Vagina (tissue), 2 donors: ENCODE measurements around the gene POLR3E. TPM values are rescaled to one million over a fixed set of nuclear protein-coding genes. Genes with fewer than 3 reads are reported as not detected.

Source experiments
- DNase-seq, 2 donors: peaks; one replicate each; pipeline ENCODE4 v3.0.0-alpha.2; 2017; ENCODE audit errors: extremely low spot score in 2 of 2
- H3K27ac ChIP-seq: fragments of 200-600 bp; sonication (generic); one replicate; pipeline ENCODE4 v1.5.1; 2019
- H3K27me3 ChIP-seq: fragments of 200-600 bp; sonication (generic); one replicate; pipeline ENCODE4 v1.5.1; 2019
- H3K36me3 ChIP-seq, 2 donors: fragments of 200-600 bp; sonication (generic); one replicate each; pipeline ENCODE4 v1.5.1; 2017 to 2019
- H3K4me1 ChIP-seq: fragments of 200-600 bp; sonication (generic); one replicate; pipeline ENCODE4 v1.5.1; 2019
- H3K4me3 ChIP-seq, 2 donors: fragments of 200-600 bp; sonication (generic); 1 replicate in 1 of 2; 2 replicates in 1 of 2; pipeline ENCODE4 v1.5.1; 2016 to 2019
- H3K9me3 ChIP-seq: fragments of 200-600 bp; sonication (generic); one replicate; pipeline ENCODE4 v1.5.1; 2019
- CTCF ChIP-seq, 3 experiments: fragments of 450-650 bp in 2 of 3; fragments of 200-600 bp in 1 of 3; sonication (generic) in 1 of 3; IDR thresholded peaks; one replicate each; pipeline ENCODE4 v1.5.1; 2017 to 2019; ENCODE audit warnings: antibody characterized with exemption in 3 of 3, mild to moderate bottlenecking in 2 of 3, moderate library complexity in 2 of 3
- POLR2A ChIP-seq, 2 donors: fragments of 450-650 bp; IDR thresholded peaks; one replicate each; pipeline ENCODE4 v1.6.1; 2017; ENCODE audit warnings: antibody characterized with exemption in 2 of 2, mild to moderate bottlenecking in 2 of 2, moderate library complexity in 2 of 2
- POLR2AphosphoS5 ChIP-seq, 2 donors: sonication (generic); formaldehyde crosslinking; IDR thresholded peaks; one replicate each; pipeline ENCODE4 v1.9.0; 2017; ENCODE audit warnings: antibody characterized with exemption in 2 of 2, mild to moderate bottlenecking in 2 of 2, low read depth in 1 of 2; ENCODE audit not compliant: insufficient read depth in 1 of 2
- intact Hi-C: fragments of 100-400 bp; cut with DNase I; formaldehyde crosslinking; loops from one replicate; pipeline ENCODE4 v1.15.1; 2023
- total RNA-seq: library from RNA; depleted of rRNA; stranded (reverse); fragments of >200 nt; gene quantifications from one replicate; pipeline ENCODE4 v1.2.3, GENCODE V29; 2016

Gene POLR3E
- total RNA-seq, 1 donor from 2014 or later: 38.5 TPM

GRCh38 chr16:22311520-22311919 lies 14.3 kb downstream of the POLR3E start:
- no peak overlapping the region for H3K27ac ChIP-seq
- TF ChIP-seq POLR2AphosphoS5 (IDR thresholded peaks at IDR 0.05; ENCODE audit: insufficient read depth in 1 of 2, low read depth in 1 of 2) (no peak), POLR2A (IDR thresholded peaks at IDR 0.05) (no peak), CTCF (IDR thresholded peaks at IDR 0.05) (no peak)
- H3K36me3 ChIP-seq: peaks cover 0 to 49% of the 10 kb centered on the region in 2 donors
- H3K9me3 ChIP-seq: no peaks in the 10 kb centered on the region
- intact Hi-C loops: no loop called here
- no peaks in the 10 kb centered on the region for H3K27me3 ChIP-seq
- no peaks in the 10 kb centered on the region for H3K4me1 ChIP-seq
- H3K4me3 ChIP-seq: no peak overlapping the region
- DNase-seq: no peak

GRCh38 chr16:22312897-22313781 lies 15.9 kb downstream of the POLR3E start:
- no peak for TF ChIP-seq CTCF (IDR thresholded peaks at IDR 0.05)
- no peak for TF ChIP-seq POLR2AphosphoS5 (IDR thresholded peaks at IDR 0.05; ENCODE audit: insufficient read depth in 1 of 2, low read depth in 1 of 2)
- no peak for TF ChIP-seq POLR2A (IDR thresholded peaks at IDR 0.05)
- Histone ChIP-seq H3K27ac (no peak overlapping the region), H3K36me3 (peaks cover 0 to 63% of the 10 kb centered on the region in 2 donors), H3K27me3 (no peaks in the 10 kb centered on the region), H3K9me3 (no peaks in the 10 kb centered on the region), H3K4me3 (no peak overlapping the region), H3K4me1 (no peaks in the 10 kb centered on the region)
- intact Hi-C loops: no loop called here
- DNase-seq: no peak

- peaks cover 0 to 60% of the 10 kb centered on the region in 2 donors for H3K36me3 ChIP-seq
- no peak for TF ChIP-seq POLR2A (IDR thresholded peaks at IDR 0.05)
- TF ChIP-seq POLR2AphosphoS5 (IDR thresholded peaks at IDR 0.05; ENCODE audit: insufficient read depth in 1 of 2, low read depth in 1 of 2): no peak
- no peak for TF ChIP-seq CTCF (IDR thresholded peaks at IDR 0.05)
- H3K27me3 ChIP-seq: no peaks in the 10 kb centered on the region
- H3K9me3 ChIP-seq: no peaks in the 10 kb centered on the region
- no peaks in the 10 kb centered on the region for H3K4me1 ChIP-seq
- peak in 1 of 2 donors; percentile 40 for DNase-seq
- no peak overlapping the region for H3K27ac ChIP-seq
- H3K4me3 ChIP-seq: no peak overlapping the region
- intact Hi-C loops: no loop called here
These were observed 16.8 kb downstream of the POLR3E start for GRCh38 chr16:22313876-22314470.

- intact Hi-C loops: no loop called here
- TF ChIP-seq CTCF (IDR thresholded peaks at IDR 0.05) (no peak), POLR2AphosphoS5 (IDR thresholded peaks at IDR 0.05; ENCODE audit: insufficient read depth in 1 of 2, low read depth in 1 of 2) (peak in 1 of 2 donors; percentile 10), POLR2A (IDR thresholded peaks at IDR 0.05) (no peak)
- Histone ChIP-seq H3K27me3 (no peaks in the 10 kb centered on the region), H3K4me3 (no peak overlapping the region), H3K36me3 (peaks cover 0 to 59% of the 10 kb centered on the region in 2 donors), H3K9me3 (no peaks in the 10 kb centered on the region), H3K4me1 (no peaks in the 10 kb centered on the region), H3K27ac (no peak overlapping the region)
- DNase-seq: peak in 1 of 2 donors; percentile 64
These were observed 17.7 kb downstream of the POLR3E start for GRCh38 chr16:22314661-22315626.
